LHCN-M2 (cell line): ENCODE results near the gene CDH6. TPM values are rescaled to one million over a fixed set of nuclear protein-coding genes. Genes with fewer than 3 reads are reported as not detected.

ENCODE experiments used
- DNase-seq: peaks from one replicate; pipeline ENCODE4 v3.0.0-alpha.2; 2012; ENCODE audit warnings: low read depth
- total RNA-seq: library from RNA; depleted of rRNA; stranded (reverse); fragments of >200 nt; gene quantifications from 2 replicates; pipeline ENCODE4 v1.2.3, GENCODE V29; 2014

The CDH6 gene
- total RNA-seq, 1 experiment from 2014 or later = not detected

GRCh38 chr5:31375999-31376720 lies 182.7 kb downstream of the CDH6 start:
- no peak for DNase-seq

- no peak for DNase-seq
These were observed 183.9 kb downstream of the CDH6 start for GRCh38 chr5:31377274-31377946.

GRCh38 chr5:31378136-31378535 lies 184.7 kb downstream of the CDH6 start:
- no peak for DNase-seq
